Measurements from ENCODE around the gene OST4.

OST4 gene

GRCh38 chr2:27050281-27050995 lies 21.0 kb downstream of the OST4 start:
- Mint-ChIP-seq H3K4me3 (peak overlapping the region; percentile 97 to 98), H3K4me1 (ENCODE audit: low read depth in 2 of 2) (peaks cover 22 to 23% of the 10 kb centered on the region in 2 donors), H3K9me3 (peaks cover 0 to 2% of the 10 kb centered on the region in 2 donors), H3K36me3 (ENCODE audit: insufficient read depth) (peaks cover 33% of the 10 kb centered on the region), H3K27me3 (peaks cover 8 to 13% of the 10 kb centered on the region in 2 donors), H3K27ac (peak overlapping the region; percentile 100)
- ATAC-seq (replicated peaks) (peak; percentile 60), DNase-seq (peak; percentile 91 to 97 (median 94))

GRCh38 chr2:27049422-27050280 lies 21.8 kb downstream of the OST4 start:
- peaks cover 34% of the 10 kb centered on the region for H3K36me3 Mint-ChIP-seq (ENCODE audit: insufficient read depth)
- DNase-seq (peak; percentile 54 to 59 (median 55)), ATAC-seq (replicated peaks) (peak; percentile 42)
- H3K4me1 Mint-ChIP-seq (ENCODE audit: low read depth in 2 of 2): peaks cover 22 to 23% of the 10 kb centered on the region in 2 donors
- H3K9me3 Mint-ChIP-seq: peaks cover 0 to 2% of the 10 kb centered on the region in 2 donors
- peak overlapping the region; percentile 100 for H3K27ac Mint-ChIP-seq
- peak overlapping the region; percentile 97 to 98 for H3K4me3 Mint-ChIP-seq
- H3K27me3 Mint-ChIP-seq: peaks cover 8 to 13% of the 10 kb centered on the region in 2 donors

GRCh38 chr2:27042985-27043634 lies 28.3 kb downstream of the OST4 start:
- H3K4me1 Mint-ChIP-seq (ENCODE audit: low read depth in 2 of 2): peaks cover 2 to 8% of the 10 kb centered on the region in 2 donors
- H3K27ac Mint-ChIP-seq: no peak overlapping the region
- ATAC-seq (replicated peaks): no peak
- no peak overlapping the region for H3K4me3 Mint-ChIP-seq
- H3K27me3 Mint-ChIP-seq: no peaks in the 10 kb centered on the region
- no peaks in the 10 kb centered on the region for H3K9me3 Mint-ChIP-seq
- no peak for DNase-seq
- H3K36me3 Mint-ChIP-seq (ENCODE audit: insufficient read depth): peaks cover 31% of the 10 kb centered on the region

GRCh38 chr2:27042159-27042661 lies 29.2 kb downstream of the OST4 start:
- Mint-ChIP-seq H3K4me1 (ENCODE audit: low read depth in 2 of 2) (peaks cover 2 to 8% of the 10 kb centered on the region in 2 donors), H3K9me3 (no peaks in the 10 kb centered on the region), H3K4me3 (no peak overlapping the region), H3K27ac (peak overlapping the region in 1 of 2 donors; percentile 78), H3K36me3 (ENCODE audit: insufficient read depth) (peaks cover 31% of the 10 kb centered on the region), H3K27me3 (no peaks in the 10 kb centered on the region)
- no peak for DNase-seq
- ATAC-seq (replicated peaks): peak; percentile 51

GRCh38 chr2:27041752-27042151 lies 29.7 kb downstream of the OST4 start:
- peaks cover 2 to 8% of the 10 kb centered on the region in 2 donors for H3K4me1 Mint-ChIP-seq (ENCODE audit: low read depth in 2 of 2)
- H3K4me3 Mint-ChIP-seq: no peak overlapping the region
- H3K9me3 Mint-ChIP-seq: no peaks in the 10 kb centered on the region
- peaks cover 31% of the 10 kb centered on the region for H3K36me3 Mint-ChIP-seq (ENCODE audit: insufficient read depth)
- DNase-seq (no peak), ATAC-seq (replicated peaks) (peak; percentile 12)
- H3K27me3 Mint-ChIP-seq: no peaks in the 10 kb centered on the region
- H3K27ac Mint-ChIP-seq: peak overlapping the region; percentile 72 to 78

GRCh38 chr2:27040282-27040681 lies 31.2 kb downstream of the OST4 start:
- Mint-ChIP-seq H3K9me3 (no peaks in the 10 kb centered on the region), H3K27me3 (no peaks in the 10 kb centered on the region), H3K27ac (peak overlapping the region; percentile 68 to 72), H3K4me3 (no peak overlapping the region), H3K36me3 (ENCODE audit: insufficient read depth) (peaks cover 38% of the 10 kb centered on the region), H3K4me1 (ENCODE audit: low read depth in 2 of 2) (peaks cover 2 to 8% of the 10 kb centered on the region in 2 donors)
- ATAC-seq (replicated peaks): no peak
- no peak for DNase-seq

GRCh38 chr2:27039871-27040270 lies 31.6 kb downstream of the OST4 start:
- H3K27ac Mint-ChIP-seq: peak overlapping the region in 1 of 2 donors; percentile 68

GRCh38 chr2:27039426-27039825 lies 32.0 kb downstream of the OST4 start:
- Mint-ChIP-seq H3K4me1 (ENCODE audit: low read depth in 2 of 2) (peaks cover 6 to 8% of the 10 kb centered on the region in 2 donors), H3K27me3 (no peaks in the 10 kb centered on the region), H3K9me3 (no peaks in the 10 kb centered on the region), H3K27ac (peak overlapping the region in 1 of 2 donors; percentile 68), H3K4me3 (no peak overlapping the region), H3K36me3 (ENCODE audit: insufficient read depth) (peaks cover 34% of the 10 kb centered on the region)
- no peak for ATAC-seq (replicated peaks)
- no peak for DNase-seq

More at GRCh38 chr2:27039871-27040270, 31.6 kb downstream of the OST4 start:
- H3K27me3 Mint-ChIP-seq: no peaks in the 10 kb centered on the region
- H3K4me3 Mint-ChIP-seq: no peak overlapping the region
- peaks cover 37% of the 10 kb centered on the region for H3K36me3 Mint-ChIP-seq (ENCODE audit: insufficient read depth)
- H3K4me1 Mint-ChIP-seq (ENCODE audit: low read depth in 2 of 2): peaks cover 6 to 8% of the 10 kb centered on the region in 2 donors
- DNase-seq (no peak), ATAC-seq (replicated peaks) (no peak)
- H3K9me3 Mint-ChIP-seq: no peaks in the 10 kb centered on the region

GRCh38 chr2:27038631-27039339 lies 32.7 kb downstream of the OST4 start:
- Mint-ChIP-seq H3K27ac (peak overlapping the region; percentile 58 to 70), H3K27me3 (no peaks in the 10 kb centered on the region), H3K9me3 (no peaks in the 10 kb centered on the region), H3K4me3 (no peak overlapping the region), H3K4me1 (ENCODE audit: low read depth in 2 of 2) (peaks cover 12 to 14% of the 10 kb centered on the region in 2 donors), H3K36me3 (ENCODE audit: insufficient read depth) (peaks cover 34% of the 10 kb centered on the region)
- ATAC-seq (replicated peaks) (no peak), DNase-seq (no peak)

GRCh38 chr2:27038012-27038411 lies 33.4 kb downstream of the OST4 start:
- Mint-ChIP-seq H3K27ac (no peak overlapping the region), H3K27me3 (no peaks in the 10 kb centered on the region), H3K36me3 (ENCODE audit: insufficient read depth) (peaks cover 34% of the 10 kb centered on the region), H3K4me3 (no peak overlapping the region), H3K9me3 (no peaks in the 10 kb centered on the region), H3K4me1 (ENCODE audit: low read depth in 2 of 2) (peaks cover 18 to 19% of the 10 kb centered on the region in 2 donors)
- ATAC-seq (replicated peaks) (no peak), DNase-seq (no peak)

GRCh38 chr2:27033253-27033852 lies 38.1 kb downstream of the OST4 start:
- peak overlapping the region; percentile 91 to 96 for H3K27ac Mint-ChIP-seq
- no peaks in the 10 kb centered on the region for H3K27me3 Mint-ChIP-seq
- peak overlapping the region; percentile 93 to 94 for H3K4me3 Mint-ChIP-seq
- H3K4me1 Mint-ChIP-seq (ENCODE audit: low read depth in 2 of 2): peaks cover 27 to 39% of the 10 kb centered on the region in 2 donors
- H3K36me3 Mint-ChIP-seq (ENCODE audit: insufficient read depth): peaks cover 14% of the 10 kb centered on the region
- no peaks in the 10 kb centered on the region for H3K9me3 Mint-ChIP-seq
- DNase-seq (no peak), ATAC-seq (replicated peaks) (no peak)

GRCh38 chr2:27032495-27033252 lies 38.8 kb downstream of the OST4 start, which contains the start of gene TMEM214:
Gene TMEM214 (plus strand): TSS chr2:27032965. CDS start chr2:27033016, 51 bp downstream.
- peak within 1 kb of the TSS; percentile 93 to 94 for H3K4me3 Mint-ChIP-seq
- H3K27me3 Mint-ChIP-seq: no peaks in the 10 kb centered on the region
- H3K4me1 Mint-ChIP-seq (ENCODE audit: low read depth in 2 of 2): peaks cover 31 to 39% of the 10 kb centered on the region in 2 donors
- DNase-seq (peak; percentile 62 to 68 (median 63)), ATAC-seq (replicated peaks) (peak; percentile 97)
- H3K9me3 Mint-ChIP-seq: no peaks in the 10 kb centered on the region
- peaks cover 12% of the 10 kb centered on the region for H3K36me3 Mint-ChIP-seq (ENCODE audit: insufficient read depth)
- peak within 1 kb of the TSS; percentile 91 to 96 for H3K27ac Mint-ChIP-seq

Measured in effector memory CD8-positive, alpha-beta T cell (primary cell).